ENCODE data around the gene BIRC2. TPM values are rescaled to one million over a fixed set of nuclear protein-coding genes. Genes with fewer than 3 reads are reported as not detected.
"Not testable (repeated sequence)": the region's sequence is repeated elsewhere in the genome, so short reads cannot be mapped to it uniquely, and the experiment has no call there.

BIRC2 gene
- 34.5 and 64.1 TPM in 2 replicates for polyA plus RNA-seq (2011; rRNA removed)
- 35.3 and 41.8 TPM in 2 replicates for polyA minus RNA-seq (2011; rRNA and poly(A)+ RNA removed)

DNA sequence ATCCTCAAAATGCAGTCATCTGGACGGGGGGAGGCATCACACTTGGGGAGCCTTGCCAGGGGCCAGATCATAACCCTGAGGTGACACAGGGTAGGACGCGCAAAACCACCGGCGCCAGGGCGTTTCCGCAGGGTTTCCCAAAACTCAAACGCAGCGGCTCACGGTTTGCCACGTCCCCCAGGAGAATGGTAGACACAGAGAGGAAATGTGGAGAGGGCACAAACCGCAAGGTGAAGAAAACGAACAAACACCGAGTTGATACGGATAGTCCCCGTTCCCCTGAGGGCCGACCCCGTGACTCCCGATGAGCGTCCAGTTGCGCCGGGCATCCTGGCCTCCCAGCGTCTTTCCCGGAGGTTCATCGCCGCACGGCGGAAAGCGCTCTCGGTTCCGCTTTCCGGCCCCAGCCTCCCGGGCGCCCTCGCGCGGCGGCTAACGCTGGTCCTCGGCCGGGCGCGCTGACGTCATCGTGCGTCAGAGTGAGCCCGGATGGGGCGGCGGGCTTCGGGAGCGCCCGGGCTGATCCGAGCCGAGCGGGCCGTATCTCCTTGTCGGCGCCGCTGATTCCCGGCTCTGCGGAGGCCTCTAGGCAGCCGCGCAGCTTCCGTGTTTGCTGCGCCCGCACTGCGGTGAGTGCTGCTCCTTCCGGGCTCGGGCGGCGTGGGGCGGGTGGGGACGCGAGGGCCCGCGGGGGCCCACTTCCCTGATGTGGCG is at the start of gene BIRC2:
BIRC2 (plus strand) TSS at position 467 of the 714 bp plus-strand sequence. CDS start 2,641 bp downstream, outside the sequence.
- TF ChIP-seq, protein P1, sequence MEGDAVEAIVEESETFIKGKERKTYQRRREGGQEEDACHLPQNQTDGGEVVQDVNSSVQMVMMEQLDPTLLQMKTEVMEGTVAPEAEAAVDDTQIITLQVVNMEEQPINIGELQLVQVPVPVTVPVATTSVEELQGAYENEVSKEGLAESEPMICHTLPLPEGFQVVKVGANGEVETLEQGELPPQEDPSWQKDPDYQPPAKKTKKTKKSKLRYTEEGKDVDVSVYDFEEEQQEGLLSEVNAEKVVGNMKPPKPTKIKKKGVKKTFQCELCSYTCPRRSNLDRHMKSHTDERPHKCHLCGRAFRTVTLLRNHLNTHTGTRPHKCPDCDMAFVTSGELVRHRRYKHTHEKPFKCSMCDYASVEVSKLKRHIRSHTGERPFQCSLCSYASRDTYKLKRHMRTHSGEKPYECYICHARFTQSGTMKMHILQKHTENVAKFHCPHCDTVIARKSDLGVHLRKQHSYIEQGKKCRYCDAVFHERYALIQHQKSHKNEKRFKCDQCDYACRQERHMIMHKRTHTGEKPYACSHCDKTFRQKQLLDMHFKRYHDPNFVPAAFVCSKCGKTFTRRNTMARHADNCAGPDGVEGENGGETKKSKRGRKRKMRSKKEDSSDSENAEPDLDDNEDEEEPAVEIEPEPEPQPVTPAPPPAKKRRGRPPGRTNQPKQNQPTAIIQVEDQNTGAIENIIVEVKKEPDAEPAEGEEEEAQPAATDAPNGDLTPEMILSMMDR (IDR thresholded peaks at IDR 0.05; ENCODE audit: insufficient read depth, low read depth, low read length): peak; percentile 78
- no peaks in the 10 kb centered on the region for H3K36me3 ChIP-seq (ENCODE audit: control insufficient read depth, insufficient read depth, low read length)
- DNase-seq (ENCODE audit: low read depth): no peak
- ChIA-PET POLR2A (no interaction called here), CTCF (interaction anchor here (0.7 to 1.6 kb wide), 3 partner anchors 36 to 149 kb away, joined by 3 read pairs; no protein-coding TSS in a partner anchor)
- H3K4me3 ChIP-seq (ENCODE audit: low read depth, low read length): peak within 1 kb of the TSS; percentile 49
- no peaks in the 10 kb centered on the region for H3K27me3 ChIP-seq (ENCODE audit: control insufficient read depth, insufficient read depth, low read length)

DNA sequence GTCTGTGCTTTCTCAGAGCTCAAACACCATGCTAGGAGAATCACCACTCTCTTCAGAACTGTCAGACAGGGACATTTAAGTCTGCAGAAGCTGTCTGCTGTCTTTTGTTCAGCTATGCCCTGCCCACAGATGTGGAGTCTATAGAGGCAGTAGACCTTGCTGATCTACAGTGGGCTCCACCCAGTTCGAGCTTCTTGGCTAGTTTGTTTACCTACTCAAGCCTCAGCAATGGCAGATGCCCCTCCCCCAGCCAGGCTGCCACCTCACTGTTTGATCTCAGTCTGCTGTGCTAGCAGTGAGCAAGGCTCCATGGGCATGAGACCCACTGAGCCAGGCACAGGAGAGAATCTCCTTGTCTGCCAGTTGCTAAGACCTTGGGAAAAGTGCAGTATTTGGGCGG is 46.2 kb upstream of the BIRC2 start:
- CTCF ChIA-PET: interaction anchor here (1.0 to 1.3 kb wide), 2 partner anchors 10 to 313 kb away, joined by 4 read pairs; no protein-coding TSS in a partner anchor

DNA sequence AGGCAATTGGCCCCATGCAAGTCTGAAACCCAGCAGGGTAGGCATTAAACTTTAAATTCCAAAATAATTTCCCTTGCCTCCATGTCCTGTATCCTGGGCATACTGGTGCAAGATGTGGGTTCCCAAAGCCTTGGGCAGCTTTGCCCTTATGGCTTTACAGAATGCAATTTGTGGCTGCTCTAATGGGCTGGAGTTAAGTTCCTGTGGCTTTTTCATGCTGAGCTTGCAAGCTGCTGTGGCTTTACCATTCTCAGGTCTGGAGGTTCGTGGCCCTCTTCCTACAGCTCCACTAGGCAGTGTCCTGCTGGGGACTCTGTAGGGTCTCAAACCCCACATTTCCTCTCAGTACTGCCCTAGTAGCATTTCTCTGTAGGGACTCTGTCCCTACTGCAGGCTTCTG is 44.8 kb upstream of the BIRC2 start:
- no peak for DNase-seq (ENCODE audit: low read depth)
- TF ChIP-seq, protein P1 (IDR thresholded peaks at IDR 0.05; ENCODE audit: insufficient read depth, low read depth, low read length): no peak
- H3K27me3 ChIP-seq (ENCODE audit: control insufficient read depth, insufficient read depth, low read length): no peaks in the 10 kb centered on the region; the same call in 1 of the 2 replicates
- ChIA-PET POLR2A (no interaction called here), CTCF (no interaction called here)
- no peak overlapping the region for H3K4me3 ChIP-seq (ENCODE audit: low read depth, low read length)
- no peaks in the 10 kb centered on the region for H3K36me3 ChIP-seq (ENCODE audit: control insufficient read depth, insufficient read depth, low read length)

More for the DNA sequence above, 46.2 kb upstream of the BIRC2 start:
- POLR2A ChIA-PET; H3K36me3 ChIP-seq (ENCODE audit: control insufficient read depth, insufficient read depth, low read length); DNase-seq (ENCODE audit: low read depth); H3K4me3 ChIP-seq (ENCODE audit: low read depth, low read length); H3K27me3 ChIP-seq (ENCODE audit: control insufficient read depth, insufficient read depth, low read length): not testable (repeated sequence)

DNA sequence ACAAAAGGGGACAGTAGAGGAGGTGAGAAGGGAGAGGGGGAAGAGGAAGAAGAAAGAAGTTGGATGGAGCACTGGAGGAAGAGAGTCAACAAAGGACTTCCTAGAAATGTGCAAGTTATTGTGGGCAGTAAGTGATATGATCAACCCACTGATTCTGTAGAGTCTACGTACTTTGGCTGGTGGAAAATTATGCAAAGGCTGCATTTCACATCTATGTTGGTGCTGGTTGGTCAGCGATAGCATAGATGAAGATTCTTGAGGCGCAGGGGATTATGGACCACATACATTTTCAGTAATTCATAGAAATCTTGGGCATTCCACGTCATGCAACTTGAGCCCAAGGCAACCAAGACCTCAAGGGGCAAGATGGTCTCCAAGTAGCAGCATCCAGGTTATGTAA is 42.3 kb upstream of the BIRC2 start:
- Histone ChIP-seq H3K36me3 (ENCODE audit: control insufficient read depth, insufficient read depth, low read length) (no peaks in the 10 kb centered on the region), H3K27me3 (ENCODE audit: control insufficient read depth, insufficient read depth, low read length) (no peaks in the 10 kb centered on the region; the same call in 1 of the 2 replicates), H3K4me3 (ENCODE audit: low read depth, low read length) (no peak overlapping the region)
- DNase-seq (ENCODE audit: low read depth): no peak
- TF ChIP-seq, protein P1 (IDR thresholded peaks at IDR 0.05; ENCODE audit: insufficient read depth, low read depth, low read length): no peak
- ChIA-PET POLR2A (no interaction called here), CTCF (no interaction called here)

DNA sequence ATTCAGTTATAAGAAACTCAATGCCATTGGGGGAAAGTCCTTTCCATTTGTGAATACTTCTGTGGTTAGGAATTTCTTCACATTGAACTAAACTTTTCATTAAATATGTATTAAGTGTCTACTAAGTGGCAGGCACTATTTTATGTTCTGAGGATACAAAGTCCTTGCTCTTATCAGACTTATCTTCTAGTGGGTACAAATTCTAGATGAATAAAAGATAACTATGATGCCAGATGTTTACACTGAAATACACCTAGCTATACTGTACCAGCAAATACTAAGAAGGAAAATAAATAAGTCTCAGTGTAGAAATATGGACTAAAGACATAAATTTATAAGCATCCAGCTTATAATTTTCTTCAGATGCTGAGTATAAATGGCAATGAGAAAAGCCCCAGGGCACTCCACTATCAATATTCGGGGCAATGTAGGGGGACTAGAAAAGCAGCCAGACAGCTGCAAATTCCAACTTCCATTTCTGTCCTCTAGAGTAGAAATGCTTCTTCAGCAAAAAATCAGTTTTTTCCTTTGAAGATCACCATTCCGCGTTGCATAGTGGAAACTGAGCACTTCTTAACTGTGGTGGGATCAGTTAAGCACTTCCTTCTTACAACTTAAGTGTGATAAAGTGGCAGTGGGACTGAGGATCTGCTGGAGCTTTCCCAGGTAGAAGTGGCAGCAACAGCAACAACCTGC is 41.5 kb upstream of the BIRC2 start:
- Histone ChIP-seq H3K4me3 (ENCODE audit: low read depth, low read length) (no peak overlapping the region), H3K27me3 (ENCODE audit: control insufficient read depth, insufficient read depth, low read length) (no peaks in the 10 kb centered on the region; the same call in 1 of the 2 replicates), H3K36me3 (ENCODE audit: control insufficient read depth, insufficient read depth, low read length) (no peaks in the 10 kb centered on the region)
- TF ChIP-seq, protein P1 (IDR thresholded peaks at IDR 0.05; ENCODE audit: insufficient read depth, low read depth, low read length): no peak
- ChIA-PET POLR2A (no interaction called here), CTCF (interaction anchor here (0.6 to 3.4 kb wide), 6 partner anchors 9 to 37 kb away, joined by 3 to 22 read pairs (median 3); no protein-coding TSS in a partner anchor)
- no peak for DNase-seq (ENCODE audit: low read depth)
